GM21723 (cell line): ENCODE data around the gene GALR2.
"Not testable (repeated sequence)": the region's sequence is repeated elsewhere in the genome, so short reads cannot be mapped to it uniquely, and the experiment has no call there.

ENCODE experiments used
- ATAC-seq: cut with Tn5 transposase; IDR thresholded peaks from one replicate; pipeline ENCODE4 v1.9.1; 2021; ENCODE audit warnings: mild to moderate bottlenecking, moderate library complexity; ENCODE audit not compliant: unreplicated experiment

GALR2 gene

GRCh38 chr17:76074390-76075363 is at the start of gene GALR2:
Gene GALR2 (plus strand): TSS chr17:76074781. CDS start chr17:76074884, 103 bp downstream.
- ATAC-seq = no peak

- ATAC-seq = no peak
Observed at GRCh38 chr17:76025294-76025693, 49.3 kb upstream of the GALR2 start.

- ATAC-seq = no peak
Observed at GRCh38 chr17:76026714-76027158, 47.8 kb upstream of the GALR2 start.

GRCh38 chr17:76027159-76027839 is 47.3 kb upstream of the GALR2 start, which contains the start of gene EVPL:
Gene EVPL (minus strand): TSS chr17:76027306. CDS start chr17:76027198, 108 bp downstream.
- no peak for ATAC-seq

GRCh38 chr17:76032073-76032779 is 42.4 kb upstream of the GALR2 start:
- no peak for ATAC-seq

GRCh38 chr17:76032780-76033108 is 41.8 kb upstream of the GALR2 start:
- no peak for ATAC-seq

- no peak for ATAC-seq
Observed at GRCh38 chr17:76033139-76033538, 41.4 kb upstream of the GALR2 start.

GRCh38 chr17:76034428-76035350 is 39.9 kb upstream of the GALR2 start:
- no peak for ATAC-seq

GRCh38 chr17:76036497-76037261 is 37.9 kb upstream of the GALR2 start:
- no peak for ATAC-seq

GRCh38 chr17:76038050-76038449 is 36.5 kb upstream of the GALR2 start:
- ATAC-seq = no peak

GRCh38 chr17:76039121-76039520 is 35.5 kb upstream of the GALR2 start:
- no peak for ATAC-seq

- no peak for ATAC-seq
Observed at GRCh38 chr17:76040376-76040775, 34.2 kb upstream of the GALR2 start.

- not testable (repeated sequence) for ATAC-seq
Observed at GRCh38 chr17:76042868-76043267, 31.7 kb upstream of the GALR2 start.

GRCh38 chr17:76044475-76045007 is 30.0 kb upstream of the GALR2 start:
- not testable (repeated sequence) for ATAC-seq

- no peak for ATAC-seq
Observed at GRCh38 chr17:76046064-76046463, 28.5 kb upstream of the GALR2 start.

GRCh38 chr17:76048025-76048605 is 26.5 kb upstream of the GALR2 start:
- ATAC-seq = no peak

- no peak for ATAC-seq
Observed at GRCh38 chr17:76048711-76049110, 25.9 kb upstream of the GALR2 start.

GRCh38 chr17:76049239-76049638 is 25.3 kb upstream of the GALR2 start:
- ATAC-seq = no peak
